Ovary (tissue), 9 donors: ENCODE data around the gene FOXC2. TPM values are rescaled to one million over a fixed set of nuclear protein-coding genes. Genes with fewer than 3 reads are reported as not detected.

Experiments
- DNase-seq, 5 donors: peaks; one replicate each; pipeline ENCODE4 v3.0.0-alpha.2; 2019 to 2020
- H3K27ac ChIP-seq, 2 donors: fragments of 200-600 bp; one replicate each; pipeline versions ENCODE4 v1.5.1 to v1.8.0; 2019 to 2022
- H3K27me3 ChIP-seq: fragments of 200-600 bp; one replicate; pipeline ENCODE4 v1.8.0; 2022
- H3K36me3 ChIP-seq: fragments of 200-600 bp; sonication (generic); one replicate; pipeline ENCODE4 v1.5.1; 2019
- H3K4me1 ChIP-seq: one replicate; pipeline ENCODE4 v1.8.1; 2013; ENCODE audit warnings: mild to moderate bottlenecking, moderate library complexity; ENCODE audit not compliant: insufficient read depth
- H3K4me3 ChIP-seq: fragments of 200-600 bp; sonication (generic); one replicate; pipeline ENCODE4 v1.5.1; 2017
- H3K9me3 ChIP-seq, 2 donors: fragments of 200-600 bp in 1 of 2; sonication (generic) in 1 of 2; one replicate each; pipeline versions ENCODE4 v1.5.1 to v1.8.1; 2013 to 2019; ENCODE audit warnings: mild to moderate bottlenecking in 1 of 2, moderate library complexity in 1 of 2
- CTCF ChIP-seq, 3 donors: fragments of 450-650 bp in 2 of 3; fragments of 200-600 bp in 1 of 3; IDR thresholded peaks; one replicate each; pipeline versions ENCODE4 v1.5.1 to v1.8.0; 2016 to 2022; ENCODE audit warnings: antibody characterized with exemption in 3 of 3, mild to moderate bottlenecking in 1 of 3
- EP300 ChIP-seq: sonication (generic); formaldehyde crosslinking; IDR thresholded peaks from one replicate; pipeline ENCODE4 v1.6.1; 2017; ENCODE audit warnings: antibody characterized with exemption
- POLR2A ChIP-seq: fragments of 450-650 bp; IDR thresholded peaks from one replicate; pipeline ENCODE4 v1.6.1; 2017; ENCODE audit warnings: antibody characterized with exemption, mild to moderate bottlenecking, moderate library complexity
- WGBS, 3 donors: extraction: QIAGEN DNeasy Blood & Tissue Kit in 1 of 3; methylation state at CpG; one replicate each; pipeline versions ENCODE4 v1.1.5 to v1.1.7; 2013 to 2017; 5-methylcytosine and 5-hydroxymethylcytosine counted together
- intact Hi-C, 4 donors: fragments of 100-400 bp; cut with DNase I; formaldehyde crosslinking; loops; one replicate each; pipeline versions ENCODE4 v1.11.0 to v1.15.1; 2022 to 2023
- polyA plus RNA-seq, 2 donors: library from polyadenylated mRNA; stranded (reverse); fragments of 200-250 nt in 1 of 2; fragments of 350-450 nt in 1 of 2; fragmentation: Illumina TruSeq in 1 of 2; extraction: RNeasy Lipid Tissue Mini Kit (QIAGEN cat#74804) in 1 of 2; gene quantifications; one replicate each; pipeline ENCODE4 v1.2.3, GENCODE V29; 2013 to 2014
- total RNA-seq, 7 donors: library from RNA; depleted of rRNA in 2 of 7; stranded (reverse); fragments of >200 nt in 2 of 7; fragmentation: NEBNext Ultra II Directional in 3 of 7; extraction: Animal tissue kit (Norgen Biotek cat#: 25700) in 3 of 7; gene quantifications; one replicate each; pipeline versions ENCODE4 v1.1.0 to v1.2.4, GENCODE V29; 2016 to 2023
- donor health status: DM: no; HTN: no; CAD: no; lungs with moderate emphysema.
- donor health status: DM: no; HTN: no; CAD: no.
- donor health status: Bipolar disorder and iron deficiency.
- donor health status: DM: yes; HTN: yes; CAD: no.
- donor health status: DM: no; HTN: no; CAD: no.
- donor health status: DM: yes; HTN: yes; CAD: no.

The FOXC2 gene
- total and polyA plus RNA-seq, 9 donors = 0.10 to 2.5 (median 0.36) TPM

- no peak overlapping the region for H3K4me3 ChIP-seq
- intact Hi-C loops = no loop called here
- H3K36me3 ChIP-seq = no peaks in the 10 kb centered on the region
- H3K4me1 ChIP-seq = no peaks in the 10 kb centered on the region
- WGBS, 3 donors = 81 to 87% (median 81%) methylated on average over 6 of the region's 6 CpGs
- no peaks in the 10 kb centered on the region for H3K27me3 ChIP-seq
- no peak overlapping the region for H3K27ac ChIP-seq
- DNase-seq = no peak
- TF ChIP-seq CTCF (IDR thresholded peaks at IDR 0.05) = no peak
- no peaks in the 10 kb centered on the region for H3K9me3 ChIP-seq
These were observed 25.7 kb upstream of the FOXC2 start for GRCh38 chr16:86540894-86541293.

- no peaks in the 10 kb centered on the region for H3K9me3 ChIP-seq
- 93 to 95% (median 95%) methylated on average over 11 of the region's 11 CpGs for WGBS, 3 donors
- H3K27me3 ChIP-seq = no peaks in the 10 kb centered on the region
- intact Hi-C loops = no loop called here
- H3K4me1 ChIP-seq = no peaks in the 10 kb centered on the region
- no peak overlapping the region for H3K4me3 ChIP-seq
- no peak for DNase-seq
- no peaks in the 10 kb centered on the region for H3K36me3 ChIP-seq
- H3K27ac ChIP-seq = no peak overlapping the region
- TF ChIP-seq POLR2A (no peak), EP300 (no peak), CTCF (IDR thresholded peaks at IDR 0.05) (no peak)
These were observed 25.1 kb upstream of the FOXC2 start for GRCh38 chr16:86541560-86541959.

- H3K36me3 ChIP-seq = no peaks in the 10 kb centered on the region
- 88% methylated on average over 21 of the region's 21 CpGs for WGBS, 3 donors
These were observed 23.6 kb upstream of the FOXC2 start for GRCh38 chr16:86542756-86543750.

GRCh38 chr16:86545481-86545880, 21.1 kb upstream of the FOXC2 start:
- Histone ChIP-seq H3K4me1 (no peaks in the 10 kb centered on the region), H3K9me3 (no peaks in the 10 kb centered on the region), H3K27me3 (no peaks in the 10 kb centered on the region), H3K4me3 (no peak overlapping the region), H3K36me3 (no peaks in the 10 kb centered on the region), H3K27ac (no peak overlapping the region)
- intact Hi-C loops = no loop called here
- no peak for DNase-seq
- TF ChIP-seq EP300 = no peak
- TF ChIP-seq CTCF (IDR thresholded peaks at IDR 0.05) = no peak
- TF ChIP-seq POLR2A = no peak
- WGBS, 3 donors = 82 to 85% (median 82%) methylated on average over 12 of the region's 12 CpGs

More at GRCh38 chr16:86542756-86543750, 23.6 kb upstream of the FOXC2 start:
- DNase-seq = no peak
- TF ChIP-seq POLR2A (no peak), EP300 (no peak), CTCF (IDR thresholded peaks at IDR 0.05) (no peak)
- Histone ChIP-seq H3K9me3 (no peaks in the 10 kb centered on the region), H3K4me1 (no peaks in the 10 kb centered on the region), H3K27ac (no peak overlapping the region), H3K27me3 (no peaks in the 10 kb centered on the region), H3K4me3 (no peak overlapping the region)
- intact Hi-C loops = no loop called here
